GM10847 (cell line): ENCODE data around the gene USP8.

Experiments used
- POLR2A ChIP-seq: IDR thresholded peaks from 2 replicates; pipeline ENCODE4 v1.6.1; 2011; ENCODE audit not compliant: insufficient read length; ENCODE audit errors: extremely low read depth

The USP8 gene

GRCh38 chr15:50424066-50424890 is at the start of gene USP8:
Gene USP8 (plus strand): TSS chr15:50424405. CDS start chr15:50439074, 14,669 bp downstream.
- peak; percentile 83 for TF ChIP-seq POLR2A

- no peak for TF ChIP-seq POLR2A
These were observed 46.1 kb upstream of the USP8 start for GRCh38 chr15:50377867-50378751.

- TF ChIP-seq POLR2A = no peak
These were observed 45.4 kb upstream of the USP8 start for GRCh38 chr15:50378776-50379175.

GRCh38 chr15:50380089-50380488 is 44.1 kb upstream of the USP8 start:
- no peak for TF ChIP-seq POLR2A

- TF ChIP-seq POLR2A = no peak
These were observed 42.8 kb upstream of the USP8 start for GRCh38 chr15:50381438-50381837.

GRCh38 chr15:50390554-50391264 is 33.5 kb upstream of the USP8 start:
- TF ChIP-seq POLR2A = no peak

- no peak for TF ChIP-seq POLR2A
These were observed 12.3 kb upstream of the USP8 start for GRCh38 chr15:50411870-50412269.

- TF ChIP-seq POLR2A = no peak
These were observed 9.6 kb upstream of the USP8 start for GRCh38 chr15:50414624-50415023.

- TF ChIP-seq POLR2A = no peak
These were observed 8.3 kb upstream of the USP8 start for GRCh38 chr15:50415752-50416404.

- TF ChIP-seq POLR2A = no peak
These were observed 7.3 kb upstream of the USP8 start for GRCh38 chr15:50416890-50417289.

GRCh38 chr15:50418041-50418583 is 6.1 kb upstream of the USP8 start:
- TF ChIP-seq POLR2A = no peak

GRCh38 chr15:50425219-50425618 is 1.0 kb downstream of the USP8 start:
- no peak for TF ChIP-seq POLR2A

- no peak for TF ChIP-seq POLR2A
These were observed 2.2 kb downstream of the USP8 start for GRCh38 chr15:50426428-50426827.

- TF ChIP-seq POLR2A = no peak
These were observed 7.0 kb downstream of the USP8 start for GRCh38 chr15:50431204-50431603.

GRCh38 chr15:50432230-50432629 is 8.0 kb downstream of the USP8 start:
- no peak for TF ChIP-seq POLR2A
